H1 (cell line): ENCODE data around the gene ABCC4. TPM values are rescaled to one million over a fixed set of nuclear protein-coding genes. Genes with fewer than 3 reads are reported as not detected.

Source experiments
- CTCF ChIP-seq, 3 experiments: IDR thresholded peaks; 1 replicate in 2 of 3; 2 replicates in 1 of 3; pipeline versions ENCODE4 v1.5.1 to v1.6.1; 2011; ENCODE audit warnings: low read length in 3 of 3, mild to moderate bottlenecking in 3 of 3, inconsistent platforms in 2 of 3, low read depth in 1 of 3, moderate library complexity in 1 of 3; ENCODE audit not compliant: insufficient read depth in 1 of 3; ENCODE audit errors: control extremely low read depth in 1 of 3
- KDM1A ChIP-seq: fragments of 200-600, 300-600 bp; sonication (generic); IDR thresholded peaks from 2 replicates; pipeline ENCODE4 v1.7.1; 2016; ENCODE audit warnings: mild to moderate bottlenecking, low read length, borderline replicate concordance
- TCF12 ChIP-seq: IDR thresholded peaks from 2 replicates; pipeline ENCODE4 v1.6.1; 2011; ENCODE audit warnings: low read depth, mild to moderate bottlenecking, low read length
- ZNF274 ChIP-seq: IDR thresholded peaks from 2 replicates; pipeline ENCODE4 v1.7.0; 2012; ENCODE audit warnings: low read length, borderline replicate concordance; ENCODE audit errors: extremely low read depth
- polyA plus RNA-seq, 7 experiments: library from polyadenylated mRNA; depleted of rRNA in 3 of 7; stranded (reverse) in 5 of 7; unstranded in 2 of 7; fragments of >200 nt in 5 of 7; fragments of 200-250 nt in 2 of 7; gene quantifications; 1 replicate in 5 of 7; 2 replicates in 1 of 7; 4 replicates in 1 of 7; pipeline versions ENCODE4 v1.2.1 to v1.2.3, GENCODE V29; 2011 to 2013; ENCODE audit warnings: missing spikeins in 2 of 7, mixed read lengths in 2 of 7
- total RNA-seq: library from RNA; stranded (reverse); fragmentation: NEBNext Ultra II Directional; extraction: Animal tissue kit (Norgen Biotek cat#: 25700); gene quantifications from 2 replicates; pipeline ENCODE4 v1.2.1, GENCODE V29; 2021

The ABCC4 gene
- total and polyA plus RNA-seq, 2 of the 8 experiments (the other 6 are each of a cell fraction or from before 2014, with no cell fraction given), result 4.0 to 14.1 TPM

- TF ChIP-seq CTCF (IDR thresholded peaks at IDR 0.05; ENCODE audit: control extremely low read depth in 1 of 3, insufficient read depth in 1 of 3, low read depth in 1 of 3, low read length in 3 of 3), result peak in 1 of 3 experiments; percentile 4; a peak in 1 of 4 replicates
- TF ChIP-seq ZNF274, result no peak
- 0 out of 2 replicates have a peak, but pooled peaks have one; percentile 35 for TF ChIP-seq TCF12
- 0 out of 2 replicates have a peak, but pooled peaks have one; percentile 16 for TF ChIP-seq KDM1A
- TF ChIP-seq, all 59 proteins: peak for 8
These were observed 298.0 kb downstream of the ABCC4 start (continued) for GRCh38 chr13:95003019-95003813.
